ENCODE measurements around the gene TBX2. TPM values are rescaled to one million over a fixed set of nuclear protein-coding genes. Genes with fewer than 3 reads are reported as not detected.

Gene TBX2
- total RNA-seq, 1 donor from 2014 or later = not detected

DNA sequence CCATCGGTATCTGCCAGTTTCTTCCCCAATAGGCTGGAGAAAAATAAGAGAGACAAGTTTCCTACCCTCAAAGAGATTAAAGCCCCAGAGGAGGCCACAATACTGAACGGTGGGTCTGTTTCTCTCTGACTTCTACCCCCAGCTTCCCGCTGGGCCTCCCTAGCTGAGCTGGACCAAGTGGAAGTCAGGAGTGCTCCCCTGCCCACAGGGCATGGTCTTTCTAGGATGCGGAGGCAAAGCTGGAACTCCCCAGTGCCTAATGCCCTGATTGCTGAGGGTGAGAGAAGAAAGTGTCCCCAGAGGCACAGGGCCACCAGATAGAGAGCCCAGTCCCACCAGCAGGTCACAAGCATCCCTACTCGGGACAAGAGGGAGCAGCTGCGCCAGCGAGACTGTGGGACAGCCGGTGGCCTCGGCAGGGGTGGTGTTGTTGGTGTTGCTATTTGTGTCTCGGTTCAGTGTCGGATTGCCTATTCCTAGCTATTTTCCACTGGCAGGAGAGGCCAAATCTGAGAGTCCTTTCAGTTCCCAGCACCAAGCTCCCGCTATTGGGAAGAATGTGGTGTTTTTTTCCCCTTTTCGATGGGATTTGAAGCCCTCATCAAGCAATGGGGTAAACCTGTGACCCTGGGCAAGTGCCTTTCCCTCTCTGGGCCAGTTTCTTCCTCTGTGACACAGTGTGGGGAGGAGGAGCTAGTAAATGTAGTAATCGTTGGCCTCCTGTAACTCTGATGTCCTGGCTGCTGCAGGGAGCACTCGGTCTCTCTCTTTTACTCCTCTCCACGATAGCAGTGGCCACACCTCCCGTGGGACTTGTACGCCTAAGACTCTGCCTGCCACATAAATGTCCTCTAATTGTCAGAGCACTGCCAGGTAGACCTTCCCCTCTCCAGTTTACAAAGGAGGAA is 22.5 kb upstream of the TBX2 start:
- no peak overlapping the region for H3K4me3 Mint-ChIP-seq
- no peaks in the 10 kb centered on the region for H3K36me3 Mint-ChIP-seq (ENCODE audit: low read depth)

DNA sequence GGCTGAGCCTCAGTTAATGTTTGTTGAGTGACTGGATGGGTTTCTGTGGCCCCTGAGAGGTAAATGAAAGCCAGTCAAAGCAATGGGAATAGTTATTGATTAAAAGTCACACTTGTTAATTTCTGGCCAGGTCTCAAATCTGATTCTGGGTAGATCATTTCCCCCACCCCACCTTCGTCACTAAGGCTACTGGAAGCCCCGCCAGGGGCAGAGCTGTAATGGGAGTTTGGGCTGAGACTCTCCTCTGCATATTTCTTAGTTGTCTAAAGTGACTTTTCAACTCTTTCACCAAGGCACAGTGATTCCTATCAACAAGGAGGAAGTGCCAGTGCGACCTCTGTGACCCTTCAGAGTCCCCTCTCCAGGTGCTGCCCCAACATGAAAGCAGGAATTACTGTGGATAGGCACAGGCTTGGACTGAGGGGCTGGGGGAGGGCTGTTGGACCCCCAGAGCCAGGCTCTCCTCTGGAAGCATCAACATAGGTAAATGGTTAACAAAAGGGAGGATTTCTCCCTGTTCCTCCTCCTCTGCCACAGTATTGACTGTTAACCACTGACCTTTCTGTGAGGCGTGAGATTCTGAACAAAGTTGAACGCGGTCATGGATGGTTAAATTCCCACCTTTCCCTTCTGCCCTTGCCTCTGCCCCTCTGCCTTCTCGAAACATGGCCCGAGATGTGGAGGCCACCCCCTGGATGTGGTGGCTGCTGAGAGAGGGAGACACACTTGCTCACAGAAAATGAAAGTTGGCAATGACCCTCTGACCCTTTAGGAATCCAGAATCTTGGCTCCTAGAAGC is 20.8 kb upstream of the TBX2 start:
- Mint-ChIP-seq H3K27me3 (ENCODE audit: insufficient read depth) (no peaks in the 10 kb centered on the region), H3K4me3 (no peak overlapping the region), H3K36me3 (ENCODE audit: low read depth) (no peaks in the 10 kb centered on the region), H3K4me1 (ENCODE audit: low read depth) (no peaks in the 10 kb centered on the region), H3K27ac (no peak overlapping the region), H3K9me3 (no peaks in the 10 kb centered on the region)
- intact Hi-C loops (cut with micrococcal nuclease) = no loop called here
- DNase-seq (ENCODE audit: low spot score) = no peak

More for the DNA sequence above, 22.5 kb upstream of the TBX2 start:
- intact Hi-C loops (cut with micrococcal nuclease) = no loop called here
- no peak for DNase-seq (ENCODE audit: low spot score)
- peaks cover 1% of the 10 kb centered on the region for H3K27me3 Mint-ChIP-seq (ENCODE audit: insufficient read depth)
- no peaks in the 10 kb centered on the region for H3K9me3 Mint-ChIP-seq
- H3K27ac Mint-ChIP-seq = no peak overlapping the region
- no peaks in the 10 kb centered on the region for H3K4me1 Mint-ChIP-seq (ENCODE audit: low read depth)

GRCh38 chr17:61379457-61380216 is 20.0 kb upstream of the TBX2 start:
- Mint-ChIP-seq H3K27me3 (ENCODE audit: insufficient read depth) (no peaks in the 10 kb centered on the region), H3K27ac (no peak overlapping the region), H3K36me3 (ENCODE audit: low read depth) (no peaks in the 10 kb centered on the region), H3K4me3 (no peak overlapping the region), H3K9me3 (no peaks in the 10 kb centered on the region), H3K4me1 (ENCODE audit: low read depth) (no peaks in the 10 kb centered on the region)
- DNase-seq (ENCODE audit: low spot score) = no peak
- intact Hi-C loops (cut with micrococcal nuclease) = no loop called here

GRCh38 chr17:61380217-61380835 is 19.3 kb upstream of the TBX2 start:
- Mint-ChIP-seq H3K4me1 (ENCODE audit: low read depth) (no peaks in the 10 kb centered on the region), H3K27ac (no peak overlapping the region), H3K9me3 (no peaks in the 10 kb centered on the region), H3K36me3 (ENCODE audit: low read depth) (no peaks in the 10 kb centered on the region), H3K4me3 (no peak overlapping the region), H3K27me3 (ENCODE audit: insufficient read depth) (no peaks in the 10 kb centered on the region)
- DNase-seq (ENCODE audit: low spot score) = no peak
- intact Hi-C loops (cut with micrococcal nuclease) = no loop called here

- intact Hi-C loops (cut with micrococcal nuclease) = no loop called here
- Mint-ChIP-seq H3K27me3 (ENCODE audit: insufficient read depth) (no peaks in the 10 kb centered on the region), H3K9me3 (no peaks in the 10 kb centered on the region), H3K4me3 (no peak overlapping the region), H3K27ac (no peak overlapping the region), H3K36me3 (ENCODE audit: low read depth) (no peaks in the 10 kb centered on the region), H3K4me1 (ENCODE audit: low read depth) (no peaks in the 10 kb centered on the region)
- no peak for DNase-seq (ENCODE audit: low spot score)
Measured at GRCh38 chr17:61380836-61381525, 18.7 kb upstream of the TBX2 start.

GRCh38 chr17:61381537-61381936 is 18.1 kb upstream of the TBX2 start:
- Mint-ChIP-seq H3K36me3 (ENCODE audit: low read depth) (no peaks in the 10 kb centered on the region), H3K4me1 (ENCODE audit: low read depth) (no peaks in the 10 kb centered on the region), H3K27me3 (ENCODE audit: insufficient read depth) (no peaks in the 10 kb centered on the region), H3K27ac (no peak overlapping the region), H3K4me3 (no peak overlapping the region), H3K9me3 (no peaks in the 10 kb centered on the region)
- intact Hi-C loops (cut with micrococcal nuclease) = no loop called here
- no peak for DNase-seq (ENCODE audit: low spot score)

DNA sequence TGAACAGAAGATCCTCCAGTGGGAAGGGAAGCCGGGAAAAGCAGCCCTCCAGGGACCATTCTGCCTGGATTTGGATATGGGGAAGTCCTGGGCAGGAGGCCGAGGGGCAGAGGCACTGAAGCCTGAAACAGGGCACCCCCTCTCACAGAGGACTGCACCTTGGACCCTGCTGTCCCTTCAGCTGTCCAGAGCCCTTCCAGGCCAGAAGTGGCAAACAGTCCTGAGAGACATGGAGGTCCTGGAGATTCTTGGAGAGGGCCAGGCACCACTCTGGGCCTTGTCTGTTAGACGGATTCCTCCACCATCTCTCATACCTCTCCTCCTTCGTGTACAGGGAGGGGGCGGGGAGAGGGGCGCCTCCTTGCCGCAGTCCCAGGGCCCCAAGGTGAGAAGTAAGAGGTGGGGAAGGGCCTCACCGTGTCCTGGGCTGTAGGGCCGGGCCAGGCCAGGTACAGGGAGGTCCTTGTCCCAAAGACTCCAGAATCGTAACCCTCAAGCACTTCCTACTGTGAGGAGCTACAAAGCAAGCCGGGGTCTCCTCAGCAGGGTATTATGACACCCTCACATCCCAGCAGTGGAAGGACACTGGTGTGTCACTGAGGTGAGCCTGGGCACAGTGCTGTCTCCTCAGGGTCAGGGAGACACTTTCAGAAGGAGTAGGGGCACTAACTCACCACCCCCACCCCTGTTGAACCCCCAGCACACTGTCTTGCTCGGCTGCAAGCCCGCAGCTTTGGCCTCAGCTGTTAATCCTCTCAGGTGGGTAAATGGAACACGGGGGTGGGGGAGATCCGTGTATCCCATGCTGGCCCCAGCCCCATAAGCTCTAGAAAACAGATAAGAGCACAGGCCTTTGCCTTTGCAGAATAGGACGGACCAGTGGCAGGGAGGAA is 16.6 kb upstream of the TBX2 start:
- Mint-ChIP-seq H3K4me1 (ENCODE audit: low read depth) (no peaks in the 10 kb centered on the region), H3K36me3 (ENCODE audit: low read depth) (no peaks in the 10 kb centered on the region), H3K9me3 (no peaks in the 10 kb centered on the region), H3K4me3 (no peak overlapping the region), H3K27me3 (ENCODE audit: insufficient read depth) (no peaks in the 10 kb centered on the region), H3K27ac (no peak overlapping the region)
- no peak for DNase-seq (ENCODE audit: low spot score)
- intact Hi-C loops (cut with micrococcal nuclease) = no loop called here

- no peaks in the 10 kb centered on the region for H3K9me3 Mint-ChIP-seq
Measured at GRCh38 chr17:61383689-61384201, 15.9 kb upstream of the TBX2 start.

GRCh38 chr17:61384354-61384691 is 15.3 kb upstream of the TBX2 start:
- no peaks in the 10 kb centered on the region for H3K4me1 Mint-ChIP-seq (ENCODE audit: low read depth)
- H3K36me3 Mint-ChIP-seq (ENCODE audit: low read depth) = no peaks in the 10 kb centered on the region
- no peaks in the 10 kb centered on the region for H3K27me3 Mint-ChIP-seq (ENCODE audit: insufficient read depth)
- no peak for DNase-seq (ENCODE audit: low spot score)
- H3K4me3 Mint-ChIP-seq = no peak overlapping the region
- H3K9me3 Mint-ChIP-seq = no peaks in the 10 kb centered on the region
- intact Hi-C loops (cut with micrococcal nuclease) = no loop called here
- no peak overlapping the region for H3K27ac Mint-ChIP-seq

More at GRCh38 chr17:61383689-61384201, 15.9 kb upstream of the TBX2 start:
- no peak for DNase-seq (ENCODE audit: low spot score)
- intact Hi-C loops (cut with micrococcal nuclease) = no loop called here
- Mint-ChIP-seq H3K4me1 (ENCODE audit: low read depth) (no peaks in the 10 kb centered on the region), H3K27me3 (ENCODE audit: insufficient read depth) (no peaks in the 10 kb centered on the region), H3K4me3 (no peak overlapping the region), H3K27ac (no peak overlapping the region), H3K36me3 (ENCODE audit: low read depth) (no peaks in the 10 kb centered on the region)

DNA sequence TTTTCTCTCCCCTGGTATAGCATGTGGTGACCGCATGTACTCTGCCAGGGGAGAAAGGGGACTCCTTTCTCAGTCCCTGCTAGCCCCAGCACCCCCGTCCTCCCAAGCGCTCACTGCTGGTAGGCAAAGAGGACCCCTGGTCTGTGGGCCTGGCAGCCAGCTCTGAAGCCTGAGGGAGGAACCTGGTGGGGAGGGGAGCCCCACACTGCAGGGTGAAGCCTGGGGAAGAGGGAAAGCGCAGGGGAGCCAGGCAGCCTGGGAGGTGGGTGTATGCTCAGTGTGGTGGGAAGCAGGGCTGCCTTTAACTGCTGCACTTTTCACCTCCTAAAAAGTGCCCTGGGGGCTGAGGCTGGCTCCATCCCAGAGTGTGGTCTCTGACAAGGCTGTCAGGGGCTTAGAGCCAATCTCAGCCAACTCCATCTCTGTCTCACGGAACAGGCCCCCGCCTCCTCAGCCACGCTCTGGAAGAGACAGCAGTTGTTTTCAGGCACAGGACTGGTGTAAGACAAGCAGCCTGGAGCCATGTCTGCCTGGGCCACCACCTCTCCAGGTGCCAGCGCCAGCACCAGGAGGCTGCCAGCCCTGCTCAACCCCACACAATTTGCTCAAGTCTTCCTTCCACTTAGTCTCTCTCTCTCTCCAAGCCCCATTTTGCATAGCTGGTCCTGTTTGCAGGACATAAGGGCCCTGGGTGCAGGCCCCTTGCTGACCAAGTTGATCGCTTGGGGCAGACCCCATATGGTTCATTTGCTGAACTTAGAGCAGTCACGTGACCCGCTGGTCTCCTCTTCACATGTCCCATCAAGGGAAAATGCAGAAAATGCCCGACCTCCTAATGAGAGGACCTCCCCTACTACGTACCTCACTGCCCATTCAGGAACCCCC is 14.7 kb upstream of the TBX2 start:
- no peak overlapping the region for H3K27ac Mint-ChIP-seq
- no peak for DNase-seq (ENCODE audit: low spot score)
- H3K27me3 Mint-ChIP-seq (ENCODE audit: insufficient read depth) = no peaks in the 10 kb centered on the region
- no peaks in the 10 kb centered on the region for H3K9me3 Mint-ChIP-seq
- H3K4me1 Mint-ChIP-seq (ENCODE audit: low read depth) = no peaks in the 10 kb centered on the region
- intact Hi-C loops (cut with micrococcal nuclease) = no loop called here
- H3K4me3 Mint-ChIP-seq = no peak overlapping the region
- no peaks in the 10 kb centered on the region for H3K36me3 Mint-ChIP-seq (ENCODE audit: low read depth)
